ENCODE measurements around the gene FAF1.

DNA sequence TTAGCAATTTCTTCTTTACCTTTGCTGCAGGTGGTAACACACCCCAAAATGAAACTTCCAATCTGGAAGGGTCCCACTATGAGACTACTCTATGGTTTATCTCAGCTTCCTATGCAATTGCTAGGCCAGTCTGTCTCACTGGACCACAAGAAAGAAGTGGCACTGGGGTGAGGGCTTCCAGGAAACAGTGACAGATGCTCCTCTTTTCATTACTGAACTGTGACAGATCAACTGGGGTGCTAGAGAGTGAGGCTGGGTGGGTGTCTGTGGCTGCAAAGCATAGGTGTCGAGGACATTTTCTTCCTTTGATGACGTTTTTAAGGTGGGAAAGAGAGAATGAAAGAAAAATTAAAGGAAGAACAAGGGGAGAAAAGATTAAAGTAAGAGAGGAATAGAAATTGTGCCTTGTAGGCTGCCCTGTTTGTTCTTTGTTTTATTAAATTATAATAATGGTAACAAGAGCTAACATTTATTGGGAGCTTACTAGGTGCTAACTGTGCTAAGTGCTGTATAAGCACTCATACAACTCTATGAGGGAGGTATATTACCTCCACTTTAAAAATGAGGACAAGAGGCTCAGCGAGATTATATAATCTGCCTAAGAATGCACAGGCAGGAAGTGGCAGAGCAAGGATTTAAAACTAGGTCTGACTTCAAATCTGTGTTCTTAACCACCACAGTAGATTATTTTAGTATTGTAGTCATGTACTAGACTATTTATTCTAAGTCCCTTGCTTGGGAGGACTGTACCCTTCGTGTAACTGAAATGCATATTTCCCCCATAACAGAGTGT lies 509.0 kb downstream of the FAF1 start:
- TF ChIP-seq POLR2AphosphoS5 (IDR thresholded peaks at IDR 0.05) (no peak), POLR2A (IDR thresholded peaks at IDR 0.05) (no peak)
- TF ChIP-seq, protein P1, sequence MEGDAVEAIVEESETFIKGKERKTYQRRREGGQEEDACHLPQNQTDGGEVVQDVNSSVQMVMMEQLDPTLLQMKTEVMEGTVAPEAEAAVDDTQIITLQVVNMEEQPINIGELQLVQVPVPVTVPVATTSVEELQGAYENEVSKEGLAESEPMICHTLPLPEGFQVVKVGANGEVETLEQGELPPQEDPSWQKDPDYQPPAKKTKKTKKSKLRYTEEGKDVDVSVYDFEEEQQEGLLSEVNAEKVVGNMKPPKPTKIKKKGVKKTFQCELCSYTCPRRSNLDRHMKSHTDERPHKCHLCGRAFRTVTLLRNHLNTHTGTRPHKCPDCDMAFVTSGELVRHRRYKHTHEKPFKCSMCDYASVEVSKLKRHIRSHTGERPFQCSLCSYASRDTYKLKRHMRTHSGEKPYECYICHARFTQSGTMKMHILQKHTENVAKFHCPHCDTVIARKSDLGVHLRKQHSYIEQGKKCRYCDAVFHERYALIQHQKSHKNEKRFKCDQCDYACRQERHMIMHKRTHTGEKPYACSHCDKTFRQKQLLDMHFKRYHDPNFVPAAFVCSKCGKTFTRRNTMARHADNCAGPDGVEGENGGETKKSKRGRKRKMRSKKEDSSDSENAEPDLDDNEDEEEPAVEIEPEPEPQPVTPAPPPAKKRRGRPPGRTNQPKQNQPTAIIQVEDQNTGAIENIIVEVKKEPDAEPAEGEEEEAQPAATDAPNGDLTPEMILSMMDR (IDR thresholded peaks at IDR 0.05): no peak

Measured in transverse colon (tissue), 4 donors.